Iris pigment epithelial cell (primary cell): ENCODE results near the gene ZNF800.
A peak's percentile ranks its signal among the peaks of the same experiment; 100 is the strongest.

Source experiments
- DNase-seq: peaks from one replicate; pipeline ENCODE4 v3.0.0-alpha.2; 2011; ENCODE audit warnings: low read depth

Gene ZNF800

DNA sequence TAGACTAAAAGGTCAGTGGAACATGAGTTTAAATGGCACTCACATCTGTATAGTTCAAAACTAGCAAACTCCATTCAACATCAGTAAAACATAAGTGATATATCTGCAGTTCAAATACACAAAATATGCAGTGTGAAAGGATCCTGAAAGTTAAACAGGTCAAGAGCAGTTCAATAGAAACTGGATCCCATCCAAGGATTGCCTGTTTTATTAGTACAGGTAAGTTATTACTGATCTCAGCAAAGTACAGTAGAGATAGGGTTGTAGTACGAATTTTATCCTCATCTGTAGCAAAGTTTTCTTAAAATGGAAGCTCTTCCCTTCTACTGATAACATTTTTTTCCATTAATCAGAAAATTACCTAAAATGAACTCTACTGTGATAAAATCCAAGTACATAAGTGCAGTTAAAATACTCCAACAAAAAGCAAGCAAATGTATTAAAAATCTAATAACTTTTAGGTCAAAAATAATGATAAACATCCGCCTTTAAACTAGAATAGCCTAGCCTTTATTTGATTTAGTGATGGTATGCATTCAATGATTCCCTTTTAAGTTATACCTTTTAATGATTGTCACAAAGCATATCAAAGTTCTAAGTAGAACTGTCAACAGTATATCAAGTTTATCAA, 2.2 kb downstream of the ZNF800 start:
- no peak for DNase-seq

DNA sequence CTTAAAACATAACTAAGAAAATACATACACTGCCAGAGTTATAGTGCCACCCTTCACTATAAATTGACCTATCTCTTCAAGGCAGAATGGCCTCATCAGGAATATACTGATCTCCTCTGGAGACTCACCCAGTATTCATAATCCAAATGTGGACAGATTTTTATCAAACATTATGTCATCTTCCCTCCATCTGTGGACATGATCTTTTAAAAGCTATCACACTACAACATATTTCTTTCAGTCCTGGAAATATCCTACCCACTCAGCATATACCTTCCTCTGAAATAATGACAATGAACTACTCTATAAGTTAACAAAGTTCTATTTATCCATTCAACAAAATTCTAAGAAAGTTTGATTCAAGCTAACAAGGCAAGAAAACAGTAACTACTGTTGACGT, 3.2 kb downstream of the ZNF800 start:
- no peak for DNase-seq

DNA sequence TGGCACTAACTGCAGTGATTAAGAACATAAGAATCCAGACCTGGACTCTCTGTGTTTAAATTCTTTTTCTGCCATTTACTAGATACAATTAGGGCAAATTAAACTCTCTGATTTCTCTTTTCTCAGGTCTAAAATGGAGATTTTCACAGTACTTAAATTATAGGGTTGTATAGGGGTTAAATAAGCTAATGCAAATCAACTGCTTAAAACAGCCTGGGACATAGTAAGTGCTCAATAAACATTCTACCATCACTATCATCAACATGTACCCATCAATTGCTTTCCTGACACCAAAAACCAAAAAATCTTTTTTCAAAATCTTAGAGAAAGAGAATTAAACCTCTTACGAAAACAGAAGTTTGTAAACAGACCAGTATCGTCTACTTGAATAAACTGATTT, 4.5 kb downstream of the ZNF800 start:
- no peak for DNase-seq

DNA sequence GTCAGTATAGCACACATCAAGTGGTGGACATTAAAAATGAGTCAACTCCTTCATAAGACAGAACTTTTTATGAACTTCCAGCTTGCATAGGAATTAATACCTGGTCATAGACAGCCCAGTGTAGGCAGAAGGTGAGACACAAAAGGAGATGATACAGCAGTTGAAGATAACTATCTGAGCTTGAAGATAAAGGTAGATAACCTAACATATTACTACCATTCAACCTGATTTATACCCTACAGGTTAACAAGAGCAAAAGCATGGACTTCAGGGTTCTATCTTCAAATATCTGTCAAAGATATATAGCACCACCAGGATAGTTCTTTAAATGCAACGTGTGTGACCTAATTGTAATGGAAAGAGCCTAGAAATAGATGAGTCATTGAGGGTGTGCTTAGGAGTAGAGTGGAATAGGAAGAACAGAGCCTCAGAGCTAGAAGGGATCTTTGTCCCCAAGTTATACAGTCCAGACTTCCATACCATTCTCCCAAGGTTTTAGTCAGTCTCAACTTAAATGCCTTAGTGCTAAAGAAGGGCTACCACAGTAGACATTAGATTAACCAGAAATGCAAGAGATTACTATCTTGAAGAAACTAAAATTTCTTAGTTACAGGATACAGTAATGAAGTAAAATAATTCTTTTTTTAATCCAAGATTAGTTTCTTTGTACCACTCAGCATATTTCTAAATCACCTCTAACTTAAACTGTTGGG, 9.2 kb downstream of the ZNF800 start:
- peak; percentile 60 for DNase-seq

DNA sequence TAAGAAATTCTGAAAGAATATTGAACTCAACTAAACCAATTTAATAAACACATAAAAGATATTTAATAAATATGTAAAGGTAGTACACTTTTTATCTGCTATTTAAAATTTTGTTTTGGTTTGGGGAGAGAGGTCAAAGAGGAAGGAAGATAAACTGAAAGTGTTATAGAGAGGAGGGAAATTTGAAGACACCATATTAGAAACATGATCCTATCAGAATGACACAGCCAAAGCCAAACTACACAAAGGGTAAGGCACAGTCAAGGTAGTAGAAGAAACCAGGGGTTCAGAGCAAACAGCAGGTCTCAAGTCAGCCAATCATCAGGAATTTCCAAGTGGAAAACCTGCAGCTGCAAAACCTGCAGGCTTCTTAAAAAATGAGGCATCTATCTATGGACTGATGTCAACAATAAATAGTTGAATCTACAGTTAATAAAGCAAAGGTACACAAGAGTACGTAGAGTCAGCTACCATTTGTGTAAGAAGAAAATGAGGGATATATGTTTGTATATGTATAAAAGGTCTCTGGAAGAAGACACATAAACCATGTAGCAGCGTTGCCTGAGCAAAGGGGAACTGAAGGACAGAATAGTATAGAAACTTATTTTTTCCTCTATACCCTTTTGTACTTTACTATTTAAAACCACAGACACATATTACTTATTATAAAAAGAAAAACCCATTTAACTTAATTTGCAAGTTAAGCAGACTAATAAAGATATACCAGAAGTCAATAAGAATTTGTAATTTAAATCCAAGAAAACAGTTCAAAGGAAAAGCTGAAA, 10.0 kb downstream of the ZNF800 start:
- DNase-seq, result no peak

DNA sequence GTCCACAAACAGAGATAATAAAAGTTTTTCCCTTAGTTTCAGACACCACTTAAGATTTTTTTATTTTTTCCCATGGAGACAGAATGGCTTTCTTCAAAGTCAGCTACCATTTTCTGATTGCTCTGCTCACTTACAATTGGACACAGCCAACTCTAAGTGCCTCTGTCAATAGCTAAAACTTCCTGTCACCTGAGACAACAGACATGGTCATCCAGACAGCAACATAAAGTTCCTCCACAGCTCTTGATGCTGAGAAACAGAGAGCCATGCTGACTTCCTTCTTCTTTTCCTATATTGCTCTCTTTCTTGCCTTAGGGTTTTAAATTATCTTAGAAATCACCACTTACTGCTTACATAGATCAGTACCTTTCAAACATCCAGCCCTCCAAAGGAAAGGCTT, 12.0 kb downstream of the ZNF800 start:
- DNase-seq, result no peak

DNA sequence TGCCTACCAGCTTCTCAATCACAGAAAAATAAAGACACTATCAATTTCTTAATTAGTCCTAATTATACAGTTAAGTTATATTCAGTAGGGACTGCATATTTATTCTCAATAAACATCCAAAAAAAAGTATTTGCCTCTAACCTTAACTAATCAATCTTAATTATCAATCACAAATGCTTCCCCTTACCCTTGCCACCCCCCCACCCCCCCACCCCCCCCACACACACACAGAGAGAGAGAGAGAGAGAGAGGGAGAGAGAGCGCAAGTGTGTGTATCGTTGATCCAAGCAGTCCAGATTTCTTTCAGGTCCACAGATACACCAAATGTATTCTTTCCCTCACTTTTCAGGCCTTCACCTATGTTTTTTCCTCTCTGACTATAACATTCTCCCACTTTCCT, 12.9 kb downstream of the ZNF800 start:
- DNase-seq, result no peak

DNA sequence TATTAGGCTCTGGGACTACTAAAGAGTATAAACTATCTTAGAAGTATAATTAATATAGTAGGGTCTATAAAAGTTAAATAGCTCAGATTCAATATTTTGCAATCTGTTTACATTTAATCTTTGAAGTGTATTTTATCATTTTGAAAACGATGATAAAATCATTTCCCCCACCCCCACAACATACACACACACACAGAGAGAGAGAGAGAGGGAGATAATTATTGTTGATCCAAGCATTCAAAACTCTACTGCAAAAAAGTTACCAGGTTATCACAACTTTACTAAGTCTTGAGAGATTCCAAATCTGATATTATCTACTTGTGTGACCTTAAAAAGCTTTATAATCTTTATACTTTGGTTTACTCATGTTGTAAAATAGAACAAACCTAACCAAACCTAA, 14.0 kb downstream of the ZNF800 start:
- no peak for DNase-seq

DNA sequence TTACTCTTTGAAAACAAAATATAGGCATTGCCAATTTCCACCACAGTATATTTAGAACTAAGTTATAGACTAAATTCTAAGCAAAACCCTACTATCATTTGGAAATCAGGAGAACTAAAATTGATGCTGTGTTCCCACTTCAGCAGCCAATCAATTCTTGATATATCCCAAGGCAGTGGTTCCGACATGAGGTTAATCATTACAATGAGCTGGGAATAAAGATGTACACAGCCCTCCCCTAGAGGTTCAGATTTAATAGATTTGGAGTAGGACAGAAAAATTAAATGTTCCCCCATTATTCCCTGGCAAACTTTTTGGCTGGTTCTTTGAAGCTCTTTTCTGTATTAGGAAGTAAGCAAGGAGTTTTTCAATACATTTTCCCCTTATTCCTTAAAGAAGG, 15.1 kb downstream of the ZNF800 start:
- DNase-seq, result no peak

DNA sequence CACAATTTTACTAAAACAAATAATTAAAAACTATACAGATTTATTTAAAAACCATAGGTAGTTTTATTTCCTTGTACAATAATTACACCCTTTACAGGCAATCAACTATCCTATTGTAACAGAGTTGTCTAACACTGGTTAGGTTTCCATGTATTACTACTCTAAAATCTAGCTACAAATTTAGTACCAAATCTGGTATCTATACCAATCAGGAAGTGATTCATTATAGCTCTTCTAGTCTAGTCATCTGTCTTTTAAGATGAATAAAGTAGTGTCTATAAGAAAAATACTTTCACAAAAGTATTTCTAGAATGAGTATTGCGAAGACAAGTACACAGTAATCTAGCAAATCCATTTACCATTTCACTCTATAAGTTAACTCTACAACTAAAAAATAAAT, 16.9 kb downstream of the ZNF800 start:
- DNase-seq, result peak; percentile 16

DNA sequence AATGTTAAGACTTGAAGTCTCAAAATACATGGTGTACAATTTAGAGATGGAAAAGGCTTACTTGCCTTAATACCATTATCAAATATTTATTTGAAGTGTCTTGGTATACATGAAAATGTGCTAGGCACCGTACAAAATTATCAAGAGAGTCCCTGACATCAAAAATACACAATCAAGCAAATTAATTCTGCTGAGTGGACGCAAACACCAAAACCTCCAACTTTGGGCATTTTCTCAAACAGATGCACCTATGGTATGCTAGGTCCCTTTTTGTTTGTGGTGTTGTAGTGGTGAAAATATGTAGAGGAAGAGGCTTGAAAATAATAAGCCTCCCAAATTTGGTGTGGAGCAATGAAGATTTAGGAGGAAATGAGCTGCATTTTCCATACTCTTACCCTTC, 24.8 kb downstream of the ZNF800 start:
- no peak for DNase-seq

DNA sequence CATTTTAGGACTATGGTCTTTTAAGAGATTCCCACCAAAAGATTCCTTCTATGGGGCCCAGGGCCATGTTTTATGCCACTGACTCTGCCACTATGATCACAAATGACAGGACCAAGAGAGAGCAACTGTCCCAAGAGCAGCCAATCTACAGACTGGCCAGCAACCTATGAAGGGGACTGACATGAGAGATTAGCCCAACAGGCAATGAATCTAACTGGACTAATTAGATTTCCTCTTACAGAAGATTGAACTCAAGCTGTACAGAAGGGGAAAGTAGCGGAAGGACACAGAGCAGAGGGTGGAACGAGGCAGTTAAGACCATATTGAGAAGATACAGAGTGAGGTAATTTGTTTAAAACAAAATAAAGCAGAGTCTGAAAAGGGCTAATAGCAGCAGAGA, 25.8 kb downstream of the ZNF800 start:
- DNase-seq, result no peak

DNA sequence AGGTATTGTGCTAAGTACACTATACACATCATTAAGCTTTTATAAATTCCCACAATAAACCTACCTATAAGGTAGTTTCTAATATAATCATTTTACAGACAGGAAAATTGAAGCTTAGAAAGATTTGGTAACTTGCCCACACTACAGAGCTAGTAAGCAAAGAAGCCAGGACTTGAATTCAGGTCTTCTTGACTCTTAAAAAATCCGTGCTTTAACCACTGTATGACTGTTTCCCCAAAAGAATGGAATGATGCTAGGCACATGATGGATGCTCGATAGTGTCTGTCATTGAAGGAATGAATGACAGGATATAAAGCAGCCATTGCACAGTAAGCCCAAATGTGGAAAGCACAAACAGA, 26.6 kb downstream of the ZNF800 start:
- DNase-seq, result no peak

DNA sequence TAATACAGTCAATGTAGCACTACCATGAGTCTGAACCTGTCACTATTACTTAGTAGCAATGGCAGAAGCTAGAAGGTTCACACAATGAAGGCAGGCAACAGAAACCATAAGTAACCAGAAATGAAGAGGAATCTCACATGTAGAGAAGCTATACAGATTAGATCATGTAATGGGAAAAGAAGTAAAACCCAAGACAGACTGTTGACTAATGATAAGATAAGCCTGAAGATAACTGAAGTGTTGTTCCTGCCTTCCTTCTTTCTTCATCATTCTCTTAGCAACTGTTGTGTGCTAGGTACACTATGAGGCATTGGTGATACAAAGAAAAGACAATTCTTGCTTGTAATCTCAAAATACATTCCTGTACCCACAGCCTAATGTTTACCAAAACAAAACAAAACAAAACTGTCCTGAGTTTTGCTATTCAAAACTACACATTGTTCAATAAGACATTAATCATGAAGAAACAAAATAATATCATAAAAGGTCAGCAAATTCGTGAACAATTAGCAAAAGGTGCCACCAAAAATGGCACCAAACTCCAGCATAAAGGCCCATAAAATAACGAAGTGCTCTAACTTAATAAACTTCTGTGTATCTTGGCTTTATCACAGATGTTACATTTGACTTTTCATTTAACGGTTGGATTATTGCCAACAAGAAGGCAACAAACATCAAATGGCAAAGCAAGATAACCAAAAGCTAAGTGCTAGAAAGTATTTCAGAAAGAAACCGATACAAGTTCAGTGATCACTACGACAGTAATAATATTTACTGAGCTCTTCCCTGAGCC, 27.1 kb downstream of the ZNF800 start:
- DNase-seq, result peak; percentile 27

DNA sequence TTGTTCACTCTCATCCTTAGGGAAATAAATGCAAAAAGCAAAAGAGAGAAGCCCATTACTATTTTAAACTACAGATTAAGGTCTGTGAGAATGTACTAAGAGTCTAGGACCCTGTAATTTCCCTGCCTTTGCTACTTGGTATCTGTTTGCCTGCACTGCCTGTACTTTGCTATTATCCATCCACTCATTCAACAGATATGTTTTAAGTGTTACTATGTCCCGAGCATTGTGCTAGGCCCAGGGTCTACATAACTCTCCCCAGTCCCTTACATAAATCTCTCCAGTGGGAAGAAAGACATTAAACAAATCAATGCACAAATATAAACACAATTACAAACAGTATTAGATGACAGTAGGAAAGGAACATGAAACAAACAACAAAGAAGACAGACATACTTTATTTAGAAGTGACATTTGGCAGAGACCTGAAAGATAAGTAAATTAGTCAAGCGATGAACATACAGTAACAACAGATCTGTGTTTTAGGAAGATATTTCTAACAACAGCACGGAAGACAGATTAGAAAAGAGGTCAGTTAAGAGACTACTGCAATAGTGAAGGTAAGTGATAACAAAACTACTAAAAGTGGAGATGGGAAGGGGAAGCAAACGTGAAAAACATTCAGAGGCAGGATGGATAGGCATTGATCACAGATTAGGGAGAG, 30.0 kb downstream of the ZNF800 start:
- no peak for DNase-seq

DNA sequence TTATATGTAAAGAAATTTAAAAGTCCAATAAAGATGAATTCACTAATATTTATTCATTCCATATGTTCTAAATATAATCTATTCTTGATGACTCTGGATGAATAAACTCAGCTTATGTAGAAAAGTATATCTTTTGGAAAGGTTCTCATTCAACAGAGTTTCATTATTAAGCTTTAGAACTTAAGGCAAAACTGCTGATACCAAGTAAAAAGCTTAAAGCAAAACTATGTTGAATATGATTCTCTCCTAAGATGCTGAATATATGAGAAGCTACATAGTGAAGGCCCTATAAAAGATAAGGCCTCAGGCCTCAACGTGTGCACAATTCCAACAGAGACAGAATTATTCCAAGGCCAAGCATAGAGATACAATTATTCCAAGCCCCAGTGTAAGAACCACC, 30.8 kb downstream of the ZNF800 start:
- DNase-seq, result no peak

DNA sequence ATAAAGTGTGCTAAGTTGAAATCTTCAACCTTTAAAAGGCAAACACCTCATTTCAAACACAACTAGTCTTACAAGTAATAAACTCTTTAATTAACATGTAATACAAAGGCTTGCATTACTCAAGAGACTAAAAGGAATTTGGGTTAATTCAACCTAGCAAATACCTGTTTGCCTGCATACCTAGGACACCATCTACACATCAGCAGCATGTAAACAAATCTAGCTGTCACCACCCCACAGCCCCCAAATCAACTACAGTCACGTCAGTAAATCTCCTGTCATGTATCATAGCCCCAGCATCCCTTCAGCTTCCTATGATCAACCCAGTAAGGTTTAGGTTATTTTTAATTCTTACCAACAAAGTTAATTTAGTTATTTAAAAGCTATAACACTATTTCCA, 33.5 kb downstream of the ZNF800 start:
- DNase-seq, result no peak

DNA sequence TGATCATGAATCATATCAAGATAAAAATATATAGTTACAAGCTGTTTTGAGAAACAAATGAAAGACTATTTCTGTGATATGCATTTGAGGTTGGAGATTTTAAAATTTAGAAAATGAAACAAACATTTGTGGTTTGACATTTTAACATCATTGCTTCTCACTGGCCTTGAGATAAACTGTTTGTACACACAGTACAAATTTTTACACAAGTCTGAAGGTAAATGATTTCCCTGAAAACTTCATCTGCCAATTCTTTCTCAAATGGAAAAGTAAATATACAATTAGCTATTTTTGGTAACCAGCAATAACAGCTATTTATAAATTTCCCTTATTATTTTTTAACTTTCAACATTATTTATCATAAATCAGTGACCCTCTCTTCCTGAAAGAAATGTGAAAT, 38.6 kb downstream of the ZNF800 start:
- no peak for DNase-seq

DNA sequence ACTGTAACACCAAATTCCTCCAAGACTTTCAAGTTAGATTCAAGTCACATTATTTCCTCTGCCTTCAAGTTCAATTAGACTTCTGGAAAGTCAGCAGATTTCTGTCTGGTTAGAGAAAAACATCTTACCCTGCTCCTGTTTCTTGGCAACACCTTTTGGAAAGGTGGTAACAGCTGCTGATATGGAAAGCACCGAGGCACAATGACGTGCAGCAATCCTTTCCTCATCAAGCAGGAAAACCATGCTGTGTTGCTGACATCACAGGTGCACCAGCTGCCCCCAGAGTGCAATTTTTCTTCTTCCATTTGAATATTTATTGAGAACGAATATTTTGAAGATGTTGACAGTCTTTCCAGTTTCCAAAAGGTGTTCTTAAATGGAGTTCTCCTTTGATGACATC, 41.9 kb downstream of the ZNF800 start:
- DNase-seq, result no peak

DNA sequence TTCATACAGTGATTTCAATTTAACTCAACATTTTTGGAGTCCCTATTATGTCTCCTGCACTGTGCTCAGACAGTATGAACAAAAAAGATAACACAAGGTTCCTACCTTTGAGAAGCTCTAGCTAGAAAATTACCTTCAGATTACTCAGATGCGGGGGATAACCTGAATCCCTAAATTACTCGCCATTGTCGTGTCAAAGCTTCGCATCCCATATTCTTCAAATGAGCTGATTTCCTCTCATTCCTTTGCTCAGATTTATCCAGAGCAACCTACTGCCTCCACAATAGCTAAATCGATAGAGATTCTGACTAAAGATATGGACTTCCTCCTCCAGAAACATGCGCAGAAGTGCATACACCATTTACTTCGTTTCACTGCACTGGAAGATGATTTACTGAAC, 42.6 kb downstream of the ZNF800 start:
- DNase-seq, result no peak

DNA sequence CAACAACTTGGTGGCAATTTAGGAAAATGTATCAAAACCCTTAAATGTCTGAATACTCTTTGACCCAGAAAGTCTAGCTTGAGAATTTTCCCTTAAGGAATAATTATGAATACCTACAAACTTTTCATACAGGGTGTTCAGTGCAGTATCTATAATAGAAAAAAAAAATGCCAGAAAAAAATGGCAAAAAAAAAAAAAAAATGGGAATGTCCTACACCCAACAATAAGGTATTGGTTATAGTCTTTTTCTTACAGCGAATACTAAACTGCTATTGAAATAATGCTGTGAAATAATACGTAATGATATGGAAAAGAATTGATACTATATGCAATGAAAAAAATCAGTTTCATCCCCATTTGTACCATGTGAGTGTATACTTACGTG, 44.3 kb downstream of the ZNF800 start:
- DNase-seq, result no peak

DNA sequence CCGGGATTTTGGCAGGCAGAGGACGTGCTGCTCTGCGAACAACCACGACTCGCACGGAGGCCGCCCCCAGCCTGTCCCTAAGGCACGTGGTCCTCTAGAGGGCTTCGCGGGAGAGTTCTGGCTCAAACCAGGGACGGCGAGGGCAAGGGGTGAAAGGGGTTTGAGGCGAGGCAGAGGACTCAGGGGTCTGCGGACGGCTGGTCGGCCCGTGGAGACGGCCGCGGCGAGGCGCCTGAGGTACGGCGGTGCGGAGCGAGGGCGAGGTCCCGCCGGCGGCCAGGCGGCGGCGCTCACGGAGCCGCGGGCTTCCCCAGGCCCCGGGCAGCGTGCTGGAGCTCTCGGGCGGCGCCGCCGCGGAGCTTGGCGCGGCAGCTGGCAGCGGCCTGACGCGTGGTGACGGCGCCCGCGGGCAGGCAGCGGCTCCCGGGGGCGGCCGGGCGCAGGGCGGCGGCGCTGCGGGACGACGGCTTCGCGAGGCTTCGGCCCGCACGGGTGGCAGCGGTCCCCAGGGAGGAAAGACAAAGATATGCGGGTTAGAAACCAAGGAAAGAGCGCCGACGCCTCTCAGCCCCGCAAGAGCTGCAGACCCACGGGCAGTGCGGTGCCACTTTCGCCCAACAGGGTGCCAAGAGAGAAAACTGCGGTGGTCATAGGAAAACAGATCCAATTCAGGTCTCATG, 44.8 kb downstream of the ZNF800 start:
- peak; percentile 70 for DNase-seq
